GM12873 (cell line): ENCODE measurements around the gene PPP6R2.

Experiments
- CTCF ChIP-seq: IDR thresholded peaks from 2 replicates; pipeline ENCODE4 v1.5.1; 2012; ENCODE audit warnings: low read depth, mild to moderate bottlenecking, moderate library complexity, low read length, control low read depth; ENCODE audit not compliant: insufficient read depth; ENCODE audit errors: missing control alignments

PPP6R2 gene

GRCh38 chr22:50463188-50463900, 120.2 kb downstream of the PPP6R2 start:
- TF ChIP-seq CTCF = no peak

GRCh38 chr22:50464451-50464850, 121.3 kb downstream of the PPP6R2 start:
- no peak for TF ChIP-seq CTCF

GRCh38 chr22:50465066-50465930, 122.2 kb downstream of the PPP6R2 start:
- no peak for TF ChIP-seq CTCF

- TF ChIP-seq CTCF = no peak
These were observed 124.2 kb downstream of the PPP6R2 start for GRCh38 chr22:50467341-50467740.

- TF ChIP-seq CTCF = no peak
These were observed 124.8 kb downstream of the PPP6R2 start for GRCh38 chr22:50467773-50468440.

GRCh38 chr22:50468626-50469025, 125.5 kb downstream of the PPP6R2 start:
- no peak for TF ChIP-seq CTCF
